ENCODE results near the gene SLC25A33. TPM values are rescaled to one million over a fixed set of nuclear protein-coding genes. Genes with fewer than 3 reads are reported as not detected.

The SLC25A33 gene
- total RNA-seq, 4 donors from 2014 or later: 1.0 to 6.1 (median 3.3) TPM

DNA sequence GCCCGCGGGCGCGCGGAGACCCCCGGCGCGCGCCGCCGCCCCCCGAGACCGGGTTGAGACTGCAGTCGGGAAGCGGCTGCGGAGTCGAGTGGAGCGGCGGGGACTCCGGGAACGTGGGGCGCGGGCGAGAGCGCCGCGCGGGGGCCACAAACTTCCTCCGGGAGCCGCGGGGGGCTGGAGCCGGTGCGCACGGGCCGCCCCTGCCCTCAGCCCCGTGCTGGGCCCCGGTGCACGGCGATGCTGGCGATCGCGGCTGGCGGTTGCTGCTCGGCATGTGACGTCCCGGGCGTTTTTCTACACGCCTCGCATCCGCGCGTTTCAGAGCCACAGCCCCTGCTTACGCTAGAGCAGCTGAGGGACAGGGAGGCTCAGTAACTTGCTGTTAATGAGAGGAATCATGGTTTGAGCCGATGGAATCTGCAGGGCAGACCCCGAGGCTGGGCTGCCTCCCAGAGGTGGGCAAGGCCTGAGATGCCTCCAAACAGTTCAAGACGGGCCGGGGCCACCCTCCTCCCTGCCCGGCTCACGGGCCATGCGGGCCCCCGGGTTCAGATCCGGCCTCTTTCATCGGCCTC is 50.0 kb downstream of the SLC25A33 start:
- peaks cover 0 to 6% of the 10 kb centered on the region in 2 donors for H3K4me1 ChIP-seq
- peak in 1 of 2 donors; percentile 33 for DNase-seq
- no peaks in the 10 kb centered on the region for H3K9me3 ChIP-seq
- no peak for TF ChIP-seq POLR2A (IDR thresholded peaks at IDR 0.05)
- TF ChIP-seq, protein P1, sequence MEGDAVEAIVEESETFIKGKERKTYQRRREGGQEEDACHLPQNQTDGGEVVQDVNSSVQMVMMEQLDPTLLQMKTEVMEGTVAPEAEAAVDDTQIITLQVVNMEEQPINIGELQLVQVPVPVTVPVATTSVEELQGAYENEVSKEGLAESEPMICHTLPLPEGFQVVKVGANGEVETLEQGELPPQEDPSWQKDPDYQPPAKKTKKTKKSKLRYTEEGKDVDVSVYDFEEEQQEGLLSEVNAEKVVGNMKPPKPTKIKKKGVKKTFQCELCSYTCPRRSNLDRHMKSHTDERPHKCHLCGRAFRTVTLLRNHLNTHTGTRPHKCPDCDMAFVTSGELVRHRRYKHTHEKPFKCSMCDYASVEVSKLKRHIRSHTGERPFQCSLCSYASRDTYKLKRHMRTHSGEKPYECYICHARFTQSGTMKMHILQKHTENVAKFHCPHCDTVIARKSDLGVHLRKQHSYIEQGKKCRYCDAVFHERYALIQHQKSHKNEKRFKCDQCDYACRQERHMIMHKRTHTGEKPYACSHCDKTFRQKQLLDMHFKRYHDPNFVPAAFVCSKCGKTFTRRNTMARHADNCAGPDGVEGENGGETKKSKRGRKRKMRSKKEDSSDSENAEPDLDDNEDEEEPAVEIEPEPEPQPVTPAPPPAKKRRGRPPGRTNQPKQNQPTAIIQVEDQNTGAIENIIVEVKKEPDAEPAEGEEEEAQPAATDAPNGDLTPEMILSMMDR (IDR thresholded peaks at IDR 0.05): no peak
- peak overlapping the region; percentile 31 to 85 for H3K4me3 ChIP-seq
- no peaks in the 10 kb centered on the region for H3K27me3 ChIP-seq
- no peaks in the 10 kb centered on the region for H3K36me3 ChIP-seq
- intact Hi-C loops (cut with DNase I; ENCODE audit: low total_unique reads): no loop called here
- peak overlapping the region; percentile 62 to 79 for H3K27ac ChIP-seq

DNA sequence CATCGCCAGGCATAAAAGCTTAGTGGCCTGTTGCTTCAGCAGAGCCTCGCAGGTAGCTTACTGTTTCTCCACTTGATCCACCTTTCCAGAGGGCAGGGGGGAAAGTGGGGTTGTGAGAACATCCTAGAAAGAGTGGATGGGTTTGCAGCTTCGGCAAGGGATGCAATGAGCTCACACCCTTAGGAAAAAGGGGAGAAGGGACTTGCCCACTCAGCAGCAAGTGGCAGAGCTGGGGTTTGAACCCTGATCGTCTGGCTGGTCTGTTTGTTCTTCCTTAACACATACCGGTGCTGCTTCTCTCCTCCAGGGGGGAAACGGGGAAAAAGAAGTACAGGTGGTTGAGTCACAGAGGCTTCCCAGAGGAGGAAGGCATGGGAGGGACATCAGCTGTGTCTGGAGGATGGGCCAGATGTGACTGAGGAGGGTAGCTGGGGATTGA is 50.5 kb downstream of the SLC25A33 start:
- Histone ChIP-seq H3K27ac (peak overlapping the region; percentile 62 to 79), H3K9me3 (no peaks in the 10 kb centered on the region), H3K36me3 (no peaks in the 10 kb centered on the region), H3K4me3 (peak overlapping the region; percentile 31 to 85), H3K4me1 (peaks cover 0 to 6% of the 10 kb centered on the region in 2 donors), H3K27me3 (no peaks in the 10 kb centered on the region)
- DNase-seq: no peak
- no peak for TF ChIP-seq POLR2A (IDR thresholded peaks at IDR 0.05)
- TF ChIP-seq, protein P1 (IDR thresholded peaks at IDR 0.05): no peak
- intact Hi-C loops (cut with DNase I; ENCODE audit: low total_unique reads): no loop called here

DNA sequence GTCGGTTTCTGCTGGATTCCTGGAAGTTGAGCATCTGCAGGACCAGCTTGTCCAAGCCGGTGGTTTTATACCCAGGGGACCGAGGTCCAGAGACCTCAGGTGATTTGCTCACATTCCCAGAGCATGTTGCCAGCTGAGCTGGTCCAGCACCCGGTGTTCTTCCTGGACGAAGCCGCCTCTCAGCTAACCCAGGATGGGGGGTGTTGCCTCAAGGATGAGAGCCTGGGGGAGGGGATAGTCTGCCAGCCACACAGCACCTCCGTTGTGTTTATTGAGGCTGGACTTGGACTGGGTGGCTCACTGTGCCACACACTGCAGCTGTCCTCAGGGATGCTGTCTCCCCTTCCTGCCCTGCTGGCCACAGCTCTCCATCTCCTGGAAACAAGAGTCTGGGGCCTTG is 50.9 kb downstream of the SLC25A33 start:
- no peaks in the 10 kb centered on the region for H3K36me3 ChIP-seq
- H3K9me3 ChIP-seq: no peaks in the 10 kb centered on the region
- intact Hi-C loops (cut with DNase I; ENCODE audit: low total_unique reads): no loop called here
- DNase-seq: no peak
- no peaks in the 10 kb centered on the region for H3K27me3 ChIP-seq
- H3K4me3 ChIP-seq: no peak overlapping the region
- H3K27ac ChIP-seq: no peak overlapping the region
- H3K4me1 ChIP-seq: peaks cover 0 to 6% of the 10 kb centered on the region in 2 donors
- TF ChIP-seq, protein P1 (IDR thresholded peaks at IDR 0.05): no peak

DNA sequence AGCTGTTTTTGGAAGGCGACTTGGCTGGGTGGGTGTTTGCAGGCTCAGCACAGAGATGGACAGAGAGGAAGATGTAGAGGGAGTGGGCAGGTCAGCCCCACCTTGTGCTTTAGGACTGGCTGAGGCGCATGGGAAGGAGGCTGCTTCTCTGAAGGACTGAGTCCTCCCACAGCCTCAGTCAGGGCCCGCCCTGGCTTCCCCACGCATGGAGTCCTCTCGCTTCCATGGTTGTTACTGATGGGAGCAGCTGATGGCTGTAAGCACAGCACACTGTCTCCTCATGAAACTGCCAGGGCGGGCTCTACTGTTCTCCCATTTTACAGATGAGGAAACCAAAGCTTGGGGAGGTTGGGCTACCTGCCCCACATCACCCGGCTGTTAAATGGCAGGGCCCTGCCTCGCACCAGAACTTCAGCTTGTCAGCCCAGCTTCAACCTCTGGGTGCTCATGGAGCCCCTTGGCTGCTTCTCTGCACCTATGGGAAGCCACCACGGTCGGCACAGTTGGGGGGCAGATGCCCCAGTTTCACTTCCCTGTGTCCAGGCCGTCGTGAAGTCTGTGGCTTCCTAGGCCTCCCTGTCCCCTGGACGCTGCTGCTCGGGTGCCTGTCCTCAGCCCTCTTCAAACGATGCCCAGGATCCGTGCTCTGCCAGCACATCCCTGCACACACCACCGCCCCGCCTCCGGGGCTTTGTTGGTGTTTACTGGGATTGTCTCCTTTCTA is 51.8 kb downstream of the SLC25A33 start:
- intact Hi-C loops (cut with DNase I; ENCODE audit: low total_unique reads): no loop called here
- H3K27ac ChIP-seq: no peak overlapping the region
- TF ChIP-seq, protein P1 (IDR thresholded peaks at IDR 0.05): no peak
- TF ChIP-seq POLR2A (IDR thresholded peaks at IDR 0.05): no peak
- H3K9me3 ChIP-seq: no peaks in the 10 kb centered on the region
- no peak for DNase-seq
- H3K4me3 ChIP-seq: no peak overlapping the region
- no peaks in the 10 kb centered on the region for H3K36me3 ChIP-seq
- no peaks in the 10 kb centered on the region for H3K27me3 ChIP-seq
- H3K4me1 ChIP-seq: peaks cover 0 to 6% of the 10 kb centered on the region in 2 donors

All from uterus (tissue), 4 donors.